OCI-LY7 (cell line): Measurements from ENCODE around the gene CCDC92. TPM values are rescaled to one million over a fixed set of nuclear protein-coding genes. Genes with fewer than 3 reads are reported as not detected.

ENCODE experiments used
- BruUV-seq: library from RNA; stranded (reverse); fragments of 400-500 nt; replicated peaks from 2 replicates; lab custom pipeline; 2021; lab: Mats Ljungman, UMichigan
- CTCF ChIA-PET: fragments of 300-600 bp; sonication (Branson Sonifier 250); formaldehyde crosslinking; loops from one replicate; lab custom pipeline; 2022; ENCODE audit warnings: antibody characterized with exemption; ENCODE audit not compliant: unreplicated experiment; lab: Charles Lee
- POLR2A ChIA-PET: fragments of 300-600 bp; sonication (Branson Sonifier 250); formaldehyde crosslinking; loops from one replicate; lab custom pipeline; 2022; ENCODE audit warnings: antibody characterized with exemption; lab: Charles Lee
- DNase-seq: peaks from one replicate; pipeline ENCODE4 v3.0.0-alpha.2; 2015; ENCODE audit warnings: low spot score
- H2AFZ ChIP-seq: fragments of 200-600 bp; sonication (generic), shearing (Covaris generic); 2 replicates; pipeline ENCODE4 v1.6.1; 2014; ENCODE audit warnings: mild to moderate bottlenecking, antibody characterized with exemption, low read length, moderate library complexity
- H3K27ac ChIP-seq: fragments of 200-600 bp; sonication (generic); 2 replicates; pipeline ENCODE4 v1.5.1; 2014; ENCODE audit warnings: mixed run types, low read depth, mild to moderate bottlenecking, moderate library complexity, low read length, inconsistent platforms; ENCODE audit not compliant: poor library complexity, severe bottlenecking
- H3K36me3 ChIP-seq: fragments of 200-600 bp; sonication (generic); 2 replicates; pipeline ENCODE4 v1.6.1; 2014; ENCODE audit warnings: mild to moderate bottlenecking, antibody characterized with exemption, low read length, moderate library complexity, mixed read lengths; ENCODE audit not compliant: insufficient read depth
- H3K4me1 ChIP-seq: fragments of 200-600 bp; sonication (generic); 2 replicates; pipeline ENCODE4 v1.5.1; 2014; ENCODE audit warnings: mild to moderate bottlenecking, low read length; ENCODE audit not compliant: insufficient read depth, poor library complexity, severe bottlenecking
- H3K4me2 ChIP-seq: fragments of 200-600 bp; sonication (generic); 2 replicates; pipeline ENCODE4 v1.6.1; 2014; ENCODE audit warnings: mild to moderate bottlenecking, low read length
- H3K4me3 ChIP-seq: fragments of 200-600 bp; sonication (generic); 2 replicates; pipeline ENCODE4 v1.5.1; 2014; ENCODE audit warnings: mild to moderate bottlenecking, low read depth, low read length; ENCODE audit not compliant: poor library complexity, severe bottlenecking
- H3K79me2 ChIP-seq: fragments of 200-600 bp; sonication (generic); 2 replicates; pipeline ENCODE4 v1.6.1; 2016; ENCODE audit warnings: low read depth, mild to moderate bottlenecking, low read length, moderate library complexity, mixed read lengths; ENCODE audit not compliant: insufficient read depth
- H3K9me2 ChIP-seq: fragments of 200-600 bp; sonication (generic); 2 replicates; pipeline ENCODE4 v1.6.1; 2016; ENCODE audit warnings: mild to moderate bottlenecking, low read length, mixed read lengths; ENCODE audit not compliant: insufficient read depth
- H3K9me3 ChIP-seq: fragments of 200-600 bp; sonication (generic); 2 replicates; pipeline ENCODE4 v1.6.1; 2014; ENCODE audit warnings: mild to moderate bottlenecking, mixed run types, low read length, mixed read lengths
- H4K20me1 ChIP-seq: fragments of 200-600 bp; sonication (generic); 2 replicates; pipeline ENCODE4 v1.6.1; 2014; ENCODE audit warnings: mild to moderate bottlenecking, antibody characterized with exemption, low read length, moderate library complexity, mixed read lengths; ENCODE audit not compliant: insufficient read depth
- CTCF ChIP-seq: fragments of 200-600 bp; sonication (generic); conservative IDR thresholded peaks from 2 replicates; pipeline ENCODE4 v1.5.1; 2014; ENCODE audit warnings: mild to moderate bottlenecking, antibody characterized with exemption, low read length, moderate library complexity, mixed read lengths
- EZH2phosphoT487 ChIP-seq: fragments of 200-600 bp; sonication (generic); IDR thresholded peaks from 2 replicates; pipeline ENCODE4 v1.6.1; 2018; ENCODE audit warnings: low read depth, borderline replicate concordance, mild to moderate bottlenecking, mixed run types, antibody characterized with exemption, low read length, moderate library complexity, mixed read lengths
- intact Hi-C: fragments of 100-400 bp; cut with micrococcal nuclease; formaldehyde crosslinking; loops from one replicate; pipeline ENCODE4 v1.10.0; 2022; ENCODE audit not compliant: unreplicated experiment
- total RNA-seq, 2 experiments: library from RNA; depleted of rRNA in 1 of 2; stranded (reverse); fragments of >200 nt in 1 of 2; shearing (Covaris generic) in 1 of 2; gene quantifications; 2 replicates each; pipeline ENCODE4 v1.2.3, GENCODE V29; 2014 to 2022

The CCDC92 gene
- total RNA-seq, 2 experiments from 2014 or later: 3.1 to 12.3 TPM

DNA sequence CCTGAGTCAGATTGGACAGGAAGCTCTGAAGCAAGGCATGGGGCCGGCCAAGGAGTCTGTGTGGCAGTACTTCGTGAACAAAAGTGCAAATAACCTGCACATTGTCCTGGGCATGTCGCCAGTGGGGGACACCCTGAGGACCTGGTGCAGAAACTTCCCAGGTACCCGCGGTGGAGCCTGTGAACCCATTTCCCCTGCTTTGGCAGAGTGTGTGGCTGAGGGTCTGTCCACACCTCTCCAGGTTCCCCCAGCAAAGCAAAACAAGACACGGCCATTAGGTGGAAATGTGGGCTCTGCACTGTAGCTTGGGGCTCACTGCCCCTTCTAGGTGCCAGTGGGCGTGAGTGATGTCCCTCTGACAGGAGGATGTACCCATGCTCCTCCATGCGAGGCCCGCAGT lies 79.4 kb downstream of the CCDC92 start:
- no peak overlapping the region for H3K4me3 ChIP-seq
- ChIA-PET POLR2A (no interaction called here), CTCF (no interaction called here)
- no peak for TF ChIP-seq EZH2phosphoT487
- no peak for TF ChIP-seq CTCF
- intact Hi-C loops: no loop called here
- no peaks in the 10 kb centered on the region for H3K9me3 ChIP-seq
- H3K79me2 ChIP-seq: no peaks in the 10 kb centered on the region
- no peak for DNase-seq
- BruUV-seq: no TSS peak
- no peaks in the 10 kb centered on the region for H3K9me2 ChIP-seq
- no peaks in the 10 kb centered on the region for H3K36me3 ChIP-seq
- no peaks in the 10 kb centered on the region for H3K4me1 ChIP-seq
- H2AFZ ChIP-seq: no peak overlapping the region
- H3K4me2 ChIP-seq: no peak overlapping the region
- no peak overlapping the region for H3K27ac ChIP-seq
- H4K20me1 ChIP-seq: no peaks in the 10 kb centered on the region

DNA sequence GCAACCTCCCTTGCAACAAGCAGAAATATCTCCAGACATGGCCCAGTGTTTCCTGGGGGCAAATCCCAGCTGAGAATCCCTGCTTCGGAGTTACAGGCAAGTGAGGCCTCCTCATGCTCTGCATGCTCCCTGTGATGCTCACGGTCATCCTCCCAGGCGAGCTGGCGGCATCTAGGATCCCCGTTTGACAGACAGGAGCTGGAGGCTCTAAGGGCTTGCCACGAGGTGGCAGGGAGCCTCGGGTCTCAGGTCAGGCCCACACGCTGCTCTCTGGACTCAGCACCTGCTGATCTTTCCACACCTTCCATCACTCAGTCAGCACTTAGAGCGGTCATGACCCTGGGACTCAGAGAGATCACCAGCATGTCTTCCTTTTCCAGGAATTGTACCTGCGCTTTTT lies 79.8 kb downstream of the CCDC92 start:
- intact Hi-C loops: no loop called here
- Histone ChIP-seq H2AFZ (no peak overlapping the region), H3K79me2 (no peaks in the 10 kb centered on the region), H3K4me1 (no peaks in the 10 kb centered on the region), H4K20me1 (no peaks in the 10 kb centered on the region), H3K9me3 (no peaks in the 10 kb centered on the region), H3K9me2 (no peaks in the 10 kb centered on the region), H3K36me3 (no peaks in the 10 kb centered on the region), H3K4me3 (no peak overlapping the region), H3K4me2 (no peak overlapping the region), H3K27ac (no peak overlapping the region)
- no peak for DNase-seq
- TF ChIP-seq CTCF: no peak
- no peak for TF ChIP-seq EZH2phosphoT487
- ChIA-PET CTCF (no interaction called here), POLR2A (no interaction called here)
- BruUV-seq: no TSS peak

- no peaks in the 10 kb centered on the region for H3K9me3 ChIP-seq
Observed at GRCh38 chr12:123892180-123892559, 80.5 kb downstream of the CCDC92 start.

More at GRCh38 chr12:123892180-123892559, 80.5 kb downstream of the CCDC92 start:
- H3K4me2 ChIP-seq: no peak overlapping the region
- no peaks in the 10 kb centered on the region for H3K79me2 ChIP-seq
- H4K20me1 ChIP-seq: no peaks in the 10 kb centered on the region
- no peaks in the 10 kb centered on the region for H3K36me3 ChIP-seq
- CTCF ChIA-PET: no interaction called here
- BruUV-seq: no TSS peak
- TF ChIP-seq CTCF (no peak), EZH2phosphoT487 (no peak)
- intact Hi-C loops: no loop called here
- DNase-seq: no peak
- POLR2A ChIA-PET: no interaction called here
- H3K27ac ChIP-seq: no peak overlapping the region
- H3K9me2 ChIP-seq: no peaks in the 10 kb centered on the region
- H2AFZ ChIP-seq: no peak overlapping the region
- no peaks in the 10 kb centered on the region for H3K4me1 ChIP-seq
- H3K4me3 ChIP-seq: no peak overlapping the region
